HS-5 (cell line): Measurements from ENCODE around the gene ASTN2.
"Not testable (repeated sequence)": the region's sequence is repeated elsewhere in the genome, so short reads cannot be mapped to it uniquely, and the experiment has no call there.

Source experiments
- DNase-seq: peaks from one replicate; pipeline ENCODE4 v3.0.0-alpha.2; 2012; ENCODE audit warnings: low read depth

The ASTN2 gene

GRCh38 chr9:117074784-117075520, 339.9 kb downstream of the ASTN2 start:
- DNase-seq = no peak

GRCh38 chr9:117074342-117074662, 340.6 kb downstream of the ASTN2 start:
- DNase-seq = no peak

DNA sequence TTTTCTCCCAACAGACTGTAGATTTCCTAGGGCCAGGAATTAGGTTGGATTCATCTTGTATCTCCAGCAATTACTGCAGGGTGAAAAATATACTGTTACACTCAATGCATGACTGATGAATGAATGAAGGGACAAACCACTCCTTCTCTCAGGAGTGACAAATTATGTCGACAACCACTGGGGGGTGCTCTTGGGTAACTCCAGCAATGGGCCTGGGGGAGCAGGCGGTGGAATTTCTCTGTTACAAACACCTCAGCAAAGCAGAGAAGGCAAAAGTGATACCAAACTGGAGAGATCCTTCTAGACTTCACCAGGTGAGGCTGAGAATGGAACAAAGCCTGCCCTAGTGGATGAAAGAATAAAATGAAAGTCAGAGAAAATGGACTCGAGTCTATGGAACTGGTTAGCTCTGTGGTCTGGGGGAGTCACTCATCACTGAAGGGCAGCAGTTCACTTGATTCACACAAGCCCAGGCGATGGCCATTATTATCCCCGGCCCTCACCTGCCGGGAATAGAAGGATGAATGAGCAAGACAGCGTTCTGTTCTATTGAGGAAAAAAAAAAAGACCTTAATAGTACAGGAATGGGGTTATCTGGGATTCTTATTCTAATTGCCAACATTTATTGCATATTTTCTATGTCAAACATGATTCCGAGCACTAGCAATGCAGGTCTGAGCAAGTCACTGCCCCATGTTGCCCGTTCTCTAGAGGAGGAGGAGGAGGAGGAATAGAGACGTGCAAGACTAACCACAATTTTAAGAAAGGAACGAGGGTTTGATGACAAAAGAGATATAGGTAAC, 341.1 kb downstream of the ASTN2 start:
- no peak for DNase-seq

- no peak for DNase-seq
Observed at GRCh38 chr9:117073071-117073470, 341.8 kb downstream of the ASTN2 start.

DNA sequence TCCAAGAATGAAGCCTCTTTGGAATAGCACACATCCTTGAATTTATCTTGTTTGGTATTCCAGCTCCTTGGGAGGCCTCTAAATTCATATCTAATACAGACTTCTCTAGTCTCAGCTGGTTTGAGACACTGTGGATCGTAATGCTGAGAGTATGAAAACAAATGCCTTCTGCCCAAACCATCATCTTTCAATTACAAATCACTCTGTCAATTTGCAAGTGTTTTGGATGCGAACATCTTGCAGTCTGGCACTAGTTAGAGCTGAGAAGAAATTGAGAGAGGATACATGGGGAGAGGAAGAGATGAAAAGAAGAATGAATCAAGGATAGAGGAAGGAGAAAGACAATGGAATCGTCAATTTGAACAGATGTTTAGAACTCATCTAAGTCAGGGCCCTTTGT, 342.6 kb downstream of the ASTN2 start:
- DNase-seq = no peak

- DNase-seq = not testable (repeated sequence)
Observed at GRCh38 chr9:117071673-117072207, 343.1 kb downstream of the ASTN2 start.

DNA sequence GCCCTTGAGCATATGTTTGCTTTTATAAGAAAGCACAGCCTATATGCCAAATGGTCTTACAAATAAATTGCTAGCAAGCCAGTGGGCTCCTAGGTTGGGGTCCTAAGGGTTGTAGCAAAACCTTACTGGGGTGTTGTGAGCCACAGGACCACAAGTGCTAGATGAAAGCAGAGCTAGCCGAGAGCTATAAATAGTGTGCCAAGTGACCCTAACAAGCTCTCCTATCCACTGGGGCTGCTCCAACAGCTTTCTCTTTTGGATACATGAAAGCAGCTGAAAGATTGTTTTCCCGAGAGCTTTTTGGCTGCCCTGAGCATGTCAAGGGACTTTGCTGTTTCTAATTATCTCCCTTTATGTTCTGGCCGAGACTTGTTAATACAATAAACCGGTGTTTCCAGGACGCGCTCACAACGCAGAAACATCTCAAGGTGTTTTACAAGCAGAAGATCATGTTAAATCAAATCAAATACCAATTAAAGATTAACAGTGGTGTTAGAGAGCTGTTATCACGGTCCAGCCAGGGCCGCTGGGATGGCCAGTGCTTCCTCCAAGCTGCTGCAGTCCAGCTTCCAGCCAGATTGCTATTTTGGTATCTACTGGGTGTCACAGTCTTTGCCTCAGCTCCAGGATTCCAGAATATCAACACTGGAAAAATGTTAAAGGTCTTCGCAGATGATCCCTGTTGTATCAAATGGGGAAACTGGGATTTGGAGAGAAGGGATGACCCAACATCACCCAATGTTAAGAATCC, 351.0 kb downstream of the ASTN2 start:
- no peak for DNase-seq

- no peak for DNase-seq
Observed at GRCh38 chr9:117060963-117061362, 353.9 kb downstream of the ASTN2 start.

- DNase-seq = no peak
Observed at GRCh38 chr9:117050007-117050406, 364.9 kb downstream of the ASTN2 start.

GRCh38 chr9:117046666-117047327, 368.1 kb downstream of the ASTN2 start:
- DNase-seq = no peak

DNA sequence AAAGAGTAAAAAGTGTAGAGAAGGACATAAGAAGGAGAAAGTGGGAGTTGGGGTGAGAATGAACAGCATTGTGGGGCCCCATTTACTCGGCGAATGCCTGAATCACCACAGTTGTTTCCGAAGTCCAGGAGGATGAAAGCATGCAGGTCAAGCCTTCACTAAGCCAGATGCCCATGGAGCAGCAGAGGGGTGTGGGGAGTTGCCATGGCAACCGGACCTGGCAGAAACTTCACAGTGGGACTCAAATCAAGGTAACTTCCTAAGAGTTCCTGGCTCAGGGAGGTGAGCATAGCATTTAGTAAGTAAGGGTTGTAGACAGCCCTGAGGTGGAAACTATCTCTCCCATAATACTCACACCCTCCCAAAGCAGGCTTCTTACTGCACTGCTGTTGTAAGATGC, 370.6 kb downstream of the ASTN2 start:
- no peak for DNase-seq

DNA sequence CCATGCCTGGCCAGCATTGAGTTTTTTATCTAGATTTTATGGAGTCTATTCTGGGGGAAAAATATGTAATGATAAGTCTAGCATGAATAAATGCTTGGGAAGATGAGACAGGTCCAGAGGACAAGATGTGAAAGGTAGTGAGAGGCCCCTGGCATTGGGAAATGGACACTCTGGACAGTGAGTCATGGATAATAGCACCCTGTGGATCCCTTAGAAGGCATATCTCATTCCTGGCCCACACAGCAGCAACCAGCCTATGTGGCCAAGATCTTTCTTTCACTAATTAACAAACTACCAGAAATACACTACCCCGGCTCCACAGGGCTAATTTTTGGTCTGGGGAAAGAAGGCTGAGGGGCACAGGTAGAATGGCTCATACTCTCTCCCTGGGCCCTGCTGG, 371.7 kb downstream of the ASTN2 start:
- no peak for DNase-seq

- no peak for DNase-seq
Observed at GRCh38 chr9:117035546-117035945, 379.3 kb downstream of the ASTN2 start.

GRCh38 chr9:117034866-117035265, 380.0 kb downstream of the ASTN2 start:
- no peak for DNase-seq

DNA sequence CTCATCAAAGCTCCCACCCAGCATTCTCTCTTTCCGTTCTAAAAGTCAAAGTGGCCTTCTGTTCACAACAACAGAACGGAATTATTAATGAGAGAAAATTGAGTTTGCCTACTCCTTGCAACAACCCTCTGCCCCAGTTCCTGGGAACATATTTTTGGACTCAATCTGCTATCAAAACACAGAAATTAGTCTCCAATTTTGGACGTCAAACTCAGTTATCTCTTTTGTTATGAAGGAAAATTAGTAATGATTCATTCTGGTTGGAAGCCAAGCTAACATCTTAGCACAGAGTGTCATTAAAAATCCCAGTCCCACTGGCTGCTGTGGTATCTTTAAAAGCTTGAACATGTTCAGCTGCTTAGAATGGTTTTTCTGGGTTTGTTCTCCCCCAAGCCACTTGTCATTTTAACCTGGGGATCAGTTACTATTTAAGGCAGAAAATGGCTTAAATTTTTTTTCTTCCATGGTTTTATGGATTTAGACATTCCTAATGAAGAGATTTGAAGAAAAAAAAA, 384.5 kb downstream of the ASTN2 start:
- DNase-seq = no peak

GRCh38 chr9:117029341-117029740, 385.5 kb downstream of the ASTN2 start:
- no peak for DNase-seq

DNA sequence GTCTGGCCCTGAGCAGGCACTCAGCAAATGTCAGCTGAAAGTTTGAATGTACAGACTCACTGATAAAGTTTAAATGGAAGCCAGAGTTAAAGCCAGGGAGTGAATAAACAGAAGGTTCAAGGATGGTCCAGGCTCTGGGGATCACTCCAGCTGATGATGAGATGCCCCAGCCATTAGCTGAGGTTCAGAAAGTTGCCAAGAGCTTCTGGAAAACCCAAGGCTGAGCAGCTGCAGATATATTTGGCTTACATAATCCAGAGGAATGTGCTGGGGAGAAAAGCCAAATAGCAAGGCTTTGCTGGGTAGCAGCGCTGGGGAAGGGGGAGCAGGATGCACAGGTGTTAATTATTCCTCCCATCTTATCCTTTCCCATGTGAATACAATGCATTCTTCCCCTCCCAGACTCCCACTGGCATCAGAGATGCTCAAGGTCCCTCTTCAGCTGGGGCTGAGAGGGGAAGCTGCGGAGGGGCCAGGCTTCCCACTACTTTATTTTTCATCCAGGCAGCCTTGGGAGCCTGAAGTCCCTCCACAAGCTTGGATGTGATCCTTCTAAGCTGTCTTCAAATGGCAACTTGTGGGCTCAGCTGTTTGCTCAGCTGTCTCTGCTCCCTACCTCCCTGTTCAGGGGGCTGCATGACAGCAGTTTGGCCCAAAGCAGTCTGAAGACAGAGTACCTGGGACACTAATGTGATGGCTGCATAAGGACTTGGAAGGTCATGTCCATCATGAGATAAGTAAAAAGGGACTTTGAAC, 386.6 kb downstream of the ASTN2 start:
- no peak for DNase-seq

GRCh38 chr9:117021906-117022305, 393.0 kb downstream of the ASTN2 start:
- no peak for DNase-seq

- DNase-seq = no peak
Observed at GRCh38 chr9:117018966-117019617, 395.8 kb downstream of the ASTN2 start.

- no peak for DNase-seq
Observed at GRCh38 chr9:117017414-117017985, 397.4 kb downstream of the ASTN2 start.
